ENCODE data around the gene ZBTB40.

- TF ChIP-seq E2F5 (CRISPR knock-in tag; conservative IDR thresholded peaks at IDR 0.05) = no peak
- no peak for TF ChIP-seq ZNF598 (CRISPR knock-in tag; IDR thresholded peaks at IDR 0.05; ENCODE audit: borderline replicate concordance)
- no peak for TF ChIP-seq ZNF547 (CRISPR knock-in tag; IDR thresholded peaks at IDR 0.05)
- TF ChIP-seq ATF6 (CRISPR knock-in tag; conservative IDR thresholded peaks at IDR 0.05) = no peak
- TF ChIP-seq NCOA1 (CRISPR knock-in tag; IDR thresholded peaks at IDR 0.05) = no peak
- TF ChIP-seq ZNF383 (CRISPR knock-in tag; IDR thresholded peaks at IDR 0.05; ENCODE audit: borderline replicate concordance) = no peak
- no peak for TF ChIP-seq SALL2 (CRISPR knock-in tag; IDR thresholded peaks at IDR 0.05)
- TF ChIP-seq ZNF557 (CRISPR knock-in tag; IDR thresholded peaks at IDR 0.05) = no peak
- no peak for TF ChIP-seq BHLHE40 (IDR thresholded peaks at IDR 0.05; ENCODE audit: low read length)
- TF ChIP-seq POLR2A (IDR thresholded peaks at IDR 0.05; ENCODE audit: insufficient read depth in 1 of 2, low read depth in 2 of 2, low read length in 2 of 2) = no peak
- no peak for TF ChIP-seq AKAP8 (CRISPR knock-in tag; IDR thresholded peaks at IDR 0.05)
- no peak for TF ChIP-seq ZNF740 (CRISPR knock-in tag; IDR thresholded peaks at IDR 0.05)
- TF ChIP-seq POLR2AphosphoS5 (IDR thresholded peaks at IDR 0.05; ENCODE audit: low read depth, low read length) = no peak
Measured at GRCh38 chr1:22420455-22421053, 31.1 kb upstream of the ZBTB40 start.

Data from HepG2 (cell line).